Sigmoid colon (tissue), 3 donors: ENCODE measurements around the gene ZNF777.

Source experiments
- POLR2A ChIP-seq, 2 donors: fragments of 450-650 bp; IDR thresholded peaks; one replicate each; pipeline ENCODE4 v1.6.1; 2016; ENCODE audit warnings: antibody characterized with exemption in 2 of 2, mild to moderate bottlenecking in 2 of 2, moderate library complexity in 2 of 2
- TF ChIP-seq, protein P1 (sequence below), 4 experiments: fragments of 450-650 bp in 3 of 4; fragments of 200-600 bp in 1 of 4; IDR thresholded peaks; one replicate each; pipeline ENCODE4 v1.5.1; 2016 to 2019; ENCODE audit warnings: antibody characterized with exemption in 4 of 4, mild to moderate bottlenecking in 3 of 4, moderate library complexity in 2 of 4

DNA sequence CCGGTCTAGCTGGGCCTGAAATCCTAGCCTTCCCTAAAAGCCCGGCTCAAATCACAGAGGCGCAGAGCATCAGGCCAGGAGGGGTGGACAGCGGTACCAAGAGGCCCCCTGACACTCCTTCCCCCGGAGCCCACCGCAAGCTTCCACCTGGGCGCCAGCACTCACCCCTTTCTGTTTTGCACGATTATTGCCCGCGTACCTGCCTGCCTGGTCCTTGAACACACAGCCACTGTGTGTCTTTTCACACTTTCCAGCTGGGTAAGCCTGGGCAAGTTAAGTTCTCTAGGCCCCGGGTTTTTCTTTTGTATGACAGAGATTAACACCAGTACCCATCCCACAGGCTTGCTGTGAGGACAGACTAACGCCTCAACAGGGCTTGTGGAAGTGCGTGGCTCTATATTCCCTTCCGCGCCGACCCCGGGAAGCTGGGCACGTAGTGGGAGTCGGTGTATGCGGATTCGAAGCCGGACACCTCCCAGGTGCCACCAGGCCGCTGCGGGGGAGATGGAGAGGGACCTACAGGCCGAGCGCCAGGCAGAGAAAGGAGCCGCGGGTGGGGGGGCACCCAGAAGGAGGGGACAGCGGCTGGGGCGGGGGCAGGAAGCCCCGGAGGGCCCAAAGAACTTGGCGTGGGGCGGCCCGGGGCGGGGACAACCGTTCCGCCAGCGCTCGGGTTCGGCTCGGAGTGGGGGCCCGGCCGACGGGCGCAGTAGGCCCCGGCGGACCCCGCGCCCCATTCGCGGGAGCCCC, 36.0 kb upstream of the ZNF777 start:
- TF ChIP-seq, protein P1, sequence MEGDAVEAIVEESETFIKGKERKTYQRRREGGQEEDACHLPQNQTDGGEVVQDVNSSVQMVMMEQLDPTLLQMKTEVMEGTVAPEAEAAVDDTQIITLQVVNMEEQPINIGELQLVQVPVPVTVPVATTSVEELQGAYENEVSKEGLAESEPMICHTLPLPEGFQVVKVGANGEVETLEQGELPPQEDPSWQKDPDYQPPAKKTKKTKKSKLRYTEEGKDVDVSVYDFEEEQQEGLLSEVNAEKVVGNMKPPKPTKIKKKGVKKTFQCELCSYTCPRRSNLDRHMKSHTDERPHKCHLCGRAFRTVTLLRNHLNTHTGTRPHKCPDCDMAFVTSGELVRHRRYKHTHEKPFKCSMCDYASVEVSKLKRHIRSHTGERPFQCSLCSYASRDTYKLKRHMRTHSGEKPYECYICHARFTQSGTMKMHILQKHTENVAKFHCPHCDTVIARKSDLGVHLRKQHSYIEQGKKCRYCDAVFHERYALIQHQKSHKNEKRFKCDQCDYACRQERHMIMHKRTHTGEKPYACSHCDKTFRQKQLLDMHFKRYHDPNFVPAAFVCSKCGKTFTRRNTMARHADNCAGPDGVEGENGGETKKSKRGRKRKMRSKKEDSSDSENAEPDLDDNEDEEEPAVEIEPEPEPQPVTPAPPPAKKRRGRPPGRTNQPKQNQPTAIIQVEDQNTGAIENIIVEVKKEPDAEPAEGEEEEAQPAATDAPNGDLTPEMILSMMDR (IDR thresholded peaks at IDR 0.05), result no peak
- no peak for TF ChIP-seq POLR2A (IDR thresholded peaks at IDR 0.05)
